ENCODE data around the gene ASCL5.
A peak's percentile ranks its signal among the peaks of the same experiment; 100 is the strongest.

ASCL5 gene

DNA sequence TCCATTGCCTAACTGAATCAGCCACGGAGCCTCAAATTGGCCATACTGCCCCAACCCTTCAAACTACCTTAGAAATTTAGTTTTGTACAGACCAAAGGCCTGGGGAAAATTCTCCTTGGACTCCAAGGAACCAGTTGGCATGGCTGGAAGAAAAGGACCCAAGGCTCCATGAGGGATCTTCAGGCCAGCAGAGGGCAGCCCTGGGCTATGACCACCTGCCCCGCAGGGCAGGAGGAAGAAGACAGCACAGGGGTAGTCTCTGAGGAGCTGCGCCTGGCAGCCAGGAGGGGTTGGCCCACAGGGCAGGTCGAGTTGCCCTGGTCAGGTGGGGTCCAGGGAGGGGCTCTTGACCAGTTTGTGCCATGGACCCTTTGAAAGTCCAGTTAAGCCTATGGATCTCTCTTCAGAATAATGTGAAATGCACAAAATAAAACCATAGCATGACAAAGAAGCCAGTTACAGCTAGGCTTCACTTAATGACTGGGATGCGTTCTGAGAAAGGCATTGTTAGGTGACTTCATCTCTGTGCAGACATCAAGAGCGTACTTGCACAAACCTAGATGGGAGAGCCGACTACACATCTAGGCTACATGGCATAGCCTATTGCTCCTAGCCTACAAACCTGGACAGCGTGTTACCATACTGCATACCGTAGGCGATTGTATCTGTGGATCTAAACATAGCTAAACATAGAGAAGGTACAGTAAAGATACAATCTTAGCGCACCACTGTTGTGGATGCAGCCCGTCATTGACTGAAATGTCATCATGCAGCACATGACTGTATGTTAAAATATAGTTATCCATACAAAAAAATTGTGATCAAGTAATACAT lies 40.9 kb downstream of the ASCL5 start:
- DNase-seq (ENCODE audit: low read depth) = peak; percentile 50
- no peak overlapping the region for H3K4me3 ChIP-seq (ENCODE audit: low read depth, low read length)
- TF ChIP-seq MYC (IDR thresholded peaks at IDR 0.05; ENCODE audit: low read depth, low read length) (peak; percentile 54; the same call in 1 of the 2 replicates), POLR2A (IDR thresholded peaks at IDR 0.05; ENCODE audit: extremely low read depth, insufficient read length) (no peak), MAX (IDR thresholded peaks at IDR 0.05; ENCODE audit: low read depth, low read length) (peak; percentile 37; the same call in 1 of the 2 replicates)
- TF ChIP-seq, protein P1, sequence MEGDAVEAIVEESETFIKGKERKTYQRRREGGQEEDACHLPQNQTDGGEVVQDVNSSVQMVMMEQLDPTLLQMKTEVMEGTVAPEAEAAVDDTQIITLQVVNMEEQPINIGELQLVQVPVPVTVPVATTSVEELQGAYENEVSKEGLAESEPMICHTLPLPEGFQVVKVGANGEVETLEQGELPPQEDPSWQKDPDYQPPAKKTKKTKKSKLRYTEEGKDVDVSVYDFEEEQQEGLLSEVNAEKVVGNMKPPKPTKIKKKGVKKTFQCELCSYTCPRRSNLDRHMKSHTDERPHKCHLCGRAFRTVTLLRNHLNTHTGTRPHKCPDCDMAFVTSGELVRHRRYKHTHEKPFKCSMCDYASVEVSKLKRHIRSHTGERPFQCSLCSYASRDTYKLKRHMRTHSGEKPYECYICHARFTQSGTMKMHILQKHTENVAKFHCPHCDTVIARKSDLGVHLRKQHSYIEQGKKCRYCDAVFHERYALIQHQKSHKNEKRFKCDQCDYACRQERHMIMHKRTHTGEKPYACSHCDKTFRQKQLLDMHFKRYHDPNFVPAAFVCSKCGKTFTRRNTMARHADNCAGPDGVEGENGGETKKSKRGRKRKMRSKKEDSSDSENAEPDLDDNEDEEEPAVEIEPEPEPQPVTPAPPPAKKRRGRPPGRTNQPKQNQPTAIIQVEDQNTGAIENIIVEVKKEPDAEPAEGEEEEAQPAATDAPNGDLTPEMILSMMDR (IDR thresholded peaks at IDR 0.05; ENCODE audit: low read depth, low read length) = peak; percentile 70

- no peak for TF ChIP-seq MYC (IDR thresholded peaks at IDR 0.05; ENCODE audit: low read depth, low read length)
- TF ChIP-seq MAX (IDR thresholded peaks at IDR 0.05; ENCODE audit: low read depth, low read length) = no peak
- TF ChIP-seq POLR2A (IDR thresholded peaks at IDR 0.05; ENCODE audit: extremely low read depth, insufficient read length) = no peak
- TF ChIP-seq, protein P1 (IDR thresholded peaks at IDR 0.05; ENCODE audit: low read depth, low read length) = no peak
- DNase-seq (ENCODE audit: low read depth) = no peak
- H3K4me3 ChIP-seq (ENCODE audit: low read depth, low read length) = no peak overlapping the region
Measured at GRCh38 chr1:201084295-201084694, 42.7 kb downstream of the ASCL5 start.

- no peak for TF ChIP-seq MYC (IDR thresholded peaks at IDR 0.05; ENCODE audit: low read depth, low read length)
- TF ChIP-seq, protein P1 (IDR thresholded peaks at IDR 0.05; ENCODE audit: low read depth, low read length) = no peak
- TF ChIP-seq MAX (IDR thresholded peaks at IDR 0.05; ENCODE audit: low read depth, low read length) = no peak
- no peak for TF ChIP-seq POLR2A (IDR thresholded peaks at IDR 0.05; ENCODE audit: extremely low read depth, insufficient read length)
- no peak overlapping the region for H3K4me3 ChIP-seq (ENCODE audit: low read depth, low read length)
- DNase-seq (ENCODE audit: low read depth) = no peak
Measured at GRCh38 chr1:201083741-201084140, 43.2 kb downstream of the ASCL5 start.

GRCh38 chr1:201080135-201080534 lies 46.8 kb downstream of the ASCL5 start:
- peak; percentile 14 for DNase-seq (ENCODE audit: low read depth)
- no peak overlapping the region for H3K4me3 ChIP-seq (ENCODE audit: low read depth, low read length)
- TF ChIP-seq MAX (IDR thresholded peaks at IDR 0.05; ENCODE audit: low read depth, low read length) (no peak), POLR2A (IDR thresholded peaks at IDR 0.05; ENCODE audit: extremely low read depth, insufficient read length) (no peak), MYC (IDR thresholded peaks at IDR 0.05; ENCODE audit: low read depth, low read length) (no peak)
- TF ChIP-seq, protein P1 (IDR thresholded peaks at IDR 0.05; ENCODE audit: low read depth, low read length) = no peak

DNA sequence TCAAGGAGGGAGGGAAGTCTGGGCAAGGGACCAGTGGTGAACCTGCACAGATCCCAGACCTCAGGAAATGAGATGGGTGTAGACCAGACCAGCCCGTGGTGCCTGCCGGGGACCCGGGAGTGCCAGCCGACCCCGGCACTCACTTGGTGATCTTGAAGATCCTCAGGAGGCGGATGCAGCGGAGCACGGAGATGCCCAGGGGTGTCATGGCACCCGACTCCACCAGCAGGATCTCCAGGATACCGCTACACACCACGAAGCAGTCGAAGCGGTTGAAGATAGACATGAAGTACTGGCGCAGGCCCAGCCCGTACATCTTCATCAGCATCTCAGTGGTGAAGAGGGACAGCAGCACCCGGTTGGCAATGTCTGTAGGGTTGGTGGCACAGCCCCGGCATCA lies 49.2 kb downstream of the ASCL5 start:
- TF ChIP-seq MAX (IDR thresholded peaks at IDR 0.05; ENCODE audit: low read depth, low read length) (no peak), POLR2A (IDR thresholded peaks at IDR 0.05; ENCODE audit: extremely low read depth, insufficient read length) (no peak), MYC (IDR thresholded peaks at IDR 0.05; ENCODE audit: low read depth, low read length) (no peak)
- TF ChIP-seq, protein P1 (IDR thresholded peaks at IDR 0.05; ENCODE audit: low read depth, low read length) = no peak
- DNase-seq (ENCODE audit: low read depth) = no peak
- no peak overlapping the region for H3K4me3 ChIP-seq (ENCODE audit: low read depth, low read length)

Measured in NB4 (cell line).